Loucy (cell line): Measurements from ENCODE around the gene INSL6.

ENCODE experiments used
- EZH2phosphoT487 ChIP-seq: fragments of 200-600 bp; IDR thresholded peaks from 2 replicates; pipeline ENCODE4 v1.6.1; 2018; ENCODE audit warnings: antibody characterized with exemption, mild to moderate bottlenecking, moderate library complexity, borderline replicate concordance
- TF ChIP-seq, protein P1 (sequence below): fragments of 200-600 bp; sonication (generic); conservative IDR thresholded peaks from 2 replicates; pipeline ENCODE4 v1.5.1; 2014; ENCODE audit warnings: mild to moderate bottlenecking, antibody characterized with exemption, low read length

DNA sequence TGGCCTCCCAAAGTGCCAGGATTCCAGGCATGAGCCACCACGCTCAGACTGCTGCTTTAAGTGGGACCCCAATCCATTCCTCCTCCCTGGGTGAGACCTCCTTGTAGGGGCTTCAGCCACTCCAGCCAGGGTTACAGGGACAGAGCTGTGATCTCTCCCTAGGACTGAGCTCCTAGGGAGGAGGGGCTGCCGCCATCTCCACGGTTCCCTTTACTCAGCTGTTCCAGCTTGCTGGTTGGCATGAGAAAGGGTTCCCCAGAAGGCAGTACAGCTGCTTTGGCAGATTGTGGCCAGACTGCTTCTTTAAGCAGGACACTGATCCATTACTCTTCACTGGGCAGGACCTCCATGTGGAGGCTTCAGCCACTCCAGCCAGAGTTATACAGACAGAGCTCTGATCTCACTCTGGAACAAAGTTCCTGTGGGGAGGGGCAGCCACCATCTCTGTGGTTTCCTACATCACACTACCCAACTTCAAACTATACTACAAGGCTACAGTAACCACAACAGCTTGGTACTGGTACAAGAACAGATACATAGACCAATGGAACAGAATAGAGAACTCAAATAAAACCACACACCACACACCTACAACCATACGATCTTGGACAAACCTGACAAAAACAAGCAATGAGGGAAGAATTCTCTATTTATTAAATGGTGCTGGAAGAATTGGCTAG lies 7.2 kb downstream of the INSL6 start:
- TF ChIP-seq, protein P1, sequence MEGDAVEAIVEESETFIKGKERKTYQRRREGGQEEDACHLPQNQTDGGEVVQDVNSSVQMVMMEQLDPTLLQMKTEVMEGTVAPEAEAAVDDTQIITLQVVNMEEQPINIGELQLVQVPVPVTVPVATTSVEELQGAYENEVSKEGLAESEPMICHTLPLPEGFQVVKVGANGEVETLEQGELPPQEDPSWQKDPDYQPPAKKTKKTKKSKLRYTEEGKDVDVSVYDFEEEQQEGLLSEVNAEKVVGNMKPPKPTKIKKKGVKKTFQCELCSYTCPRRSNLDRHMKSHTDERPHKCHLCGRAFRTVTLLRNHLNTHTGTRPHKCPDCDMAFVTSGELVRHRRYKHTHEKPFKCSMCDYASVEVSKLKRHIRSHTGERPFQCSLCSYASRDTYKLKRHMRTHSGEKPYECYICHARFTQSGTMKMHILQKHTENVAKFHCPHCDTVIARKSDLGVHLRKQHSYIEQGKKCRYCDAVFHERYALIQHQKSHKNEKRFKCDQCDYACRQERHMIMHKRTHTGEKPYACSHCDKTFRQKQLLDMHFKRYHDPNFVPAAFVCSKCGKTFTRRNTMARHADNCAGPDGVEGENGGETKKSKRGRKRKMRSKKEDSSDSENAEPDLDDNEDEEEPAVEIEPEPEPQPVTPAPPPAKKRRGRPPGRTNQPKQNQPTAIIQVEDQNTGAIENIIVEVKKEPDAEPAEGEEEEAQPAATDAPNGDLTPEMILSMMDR: no peak
- TF ChIP-seq EZH2phosphoT487: no peak
